GM18867 (cell line): Measurements from ENCODE around the gene MLXIP.
"Not testable (repeated sequence)": the region's sequence is repeated elsewhere in the genome, so short reads cannot be mapped to it uniquely, and the experiment has no call there.

ENCODE experiments used
- ATAC-seq: cut with Tn5 transposase; IDR thresholded peaks from one replicate; pipeline ENCODE4 v1.9.1; 2021; ENCODE audit warnings: mild to moderate bottlenecking, moderate library complexity; ENCODE audit not compliant: unreplicated experiment

Gene MLXIP

GRCh38 chr12:122094137-122094734 lies 15.7 kb downstream of the MLXIP start:
- no peak for ATAC-seq

DNA sequence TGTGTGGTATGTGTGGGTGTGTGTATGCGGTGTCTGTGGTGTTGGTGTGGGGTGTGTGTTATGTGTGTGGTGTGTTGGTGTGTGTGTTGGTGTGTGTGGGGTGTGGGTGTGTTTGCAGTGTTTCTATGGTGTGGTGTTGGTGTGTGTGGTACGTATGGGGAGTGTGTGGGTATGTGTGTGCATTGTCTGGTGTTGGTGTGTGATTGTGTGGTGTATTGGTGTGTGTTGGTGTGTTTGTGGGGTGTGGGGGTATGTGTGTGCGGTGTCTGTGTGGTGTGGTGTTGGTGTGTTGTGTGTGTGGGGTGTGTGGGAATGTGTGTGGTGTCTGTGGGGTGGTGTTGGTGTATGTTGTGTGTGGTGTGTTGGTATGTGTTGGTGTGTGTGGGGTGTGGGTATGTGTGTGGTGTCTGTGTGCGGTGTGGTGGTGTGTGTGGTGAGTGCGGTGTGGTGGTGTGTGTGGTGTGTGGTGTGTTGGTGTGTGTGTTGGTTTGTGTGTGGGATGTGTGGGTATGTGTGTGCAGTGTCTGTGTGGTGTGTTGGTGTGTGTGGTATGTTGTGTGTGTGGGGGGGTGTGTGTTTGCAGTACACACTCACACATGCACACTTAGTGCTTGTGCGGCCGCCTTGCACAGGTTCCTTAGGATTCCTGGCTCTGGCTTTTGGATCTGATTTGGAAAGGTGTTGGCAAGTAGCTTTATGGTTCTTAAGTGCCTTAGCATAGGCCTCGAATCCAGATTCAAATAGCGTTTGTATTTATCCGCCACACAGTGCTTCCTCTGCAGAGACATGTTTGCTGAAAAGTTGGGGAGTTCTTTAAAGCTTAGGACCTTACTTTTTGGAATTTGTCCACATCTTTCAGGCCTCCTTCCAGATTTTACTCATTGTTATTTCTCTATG lies 16.4 kb downstream of the MLXIP start:
- no peak for ATAC-seq

DNA sequence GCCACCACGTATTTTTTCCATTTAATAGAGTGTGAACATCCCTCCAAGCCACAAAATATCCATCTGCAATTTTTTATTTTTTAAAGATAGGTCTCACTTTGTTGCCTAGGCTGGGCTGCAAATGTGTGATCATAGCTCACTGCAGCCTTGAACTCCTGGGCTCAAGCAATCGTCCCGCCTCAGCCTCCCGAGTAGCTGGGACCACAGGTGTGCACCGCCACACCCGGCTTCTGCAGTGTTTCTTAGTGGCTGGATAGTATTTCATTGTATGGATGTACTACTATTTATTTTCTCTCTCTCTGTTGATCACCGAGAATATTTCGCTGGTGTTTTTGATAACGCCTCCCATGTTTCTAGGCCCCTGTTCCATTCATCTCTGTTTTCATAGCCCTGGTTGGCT lies 17.5 kb downstream of the MLXIP start:
- ATAC-seq, result no peak

DNA sequence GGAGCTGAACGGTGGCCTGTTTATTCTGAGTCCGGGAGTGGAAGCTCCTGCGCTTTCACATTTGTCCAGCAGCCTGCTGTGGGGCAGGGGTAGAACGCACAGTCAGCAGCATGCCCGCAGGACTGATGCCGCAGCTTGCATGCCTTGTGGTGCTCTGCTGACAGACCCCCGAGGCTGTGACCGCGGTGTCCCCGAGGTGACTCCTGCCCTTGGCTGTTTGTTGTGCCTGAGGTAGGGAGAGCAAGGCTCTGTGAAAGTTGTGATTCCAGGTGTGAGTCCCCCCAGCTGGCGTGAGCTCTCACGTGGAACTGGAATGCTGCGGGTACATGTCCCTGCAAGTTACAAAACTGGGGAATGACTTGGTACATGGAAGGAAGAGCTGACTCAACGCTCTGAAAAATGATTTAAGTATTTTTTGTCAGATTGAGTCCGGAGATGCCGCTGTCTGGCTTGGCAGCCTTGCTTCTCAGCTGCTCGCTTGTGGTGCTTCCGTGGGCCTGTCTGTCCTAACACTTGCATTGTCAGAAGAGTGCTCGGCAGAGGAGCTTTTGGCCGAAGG lies 18.1 kb downstream of the MLXIP start:
- no peak for ATAC-seq

GRCh38 chr12:122097584-122097926 lies 19.0 kb downstream of the MLXIP start:
- no peak for ATAC-seq

DNA sequence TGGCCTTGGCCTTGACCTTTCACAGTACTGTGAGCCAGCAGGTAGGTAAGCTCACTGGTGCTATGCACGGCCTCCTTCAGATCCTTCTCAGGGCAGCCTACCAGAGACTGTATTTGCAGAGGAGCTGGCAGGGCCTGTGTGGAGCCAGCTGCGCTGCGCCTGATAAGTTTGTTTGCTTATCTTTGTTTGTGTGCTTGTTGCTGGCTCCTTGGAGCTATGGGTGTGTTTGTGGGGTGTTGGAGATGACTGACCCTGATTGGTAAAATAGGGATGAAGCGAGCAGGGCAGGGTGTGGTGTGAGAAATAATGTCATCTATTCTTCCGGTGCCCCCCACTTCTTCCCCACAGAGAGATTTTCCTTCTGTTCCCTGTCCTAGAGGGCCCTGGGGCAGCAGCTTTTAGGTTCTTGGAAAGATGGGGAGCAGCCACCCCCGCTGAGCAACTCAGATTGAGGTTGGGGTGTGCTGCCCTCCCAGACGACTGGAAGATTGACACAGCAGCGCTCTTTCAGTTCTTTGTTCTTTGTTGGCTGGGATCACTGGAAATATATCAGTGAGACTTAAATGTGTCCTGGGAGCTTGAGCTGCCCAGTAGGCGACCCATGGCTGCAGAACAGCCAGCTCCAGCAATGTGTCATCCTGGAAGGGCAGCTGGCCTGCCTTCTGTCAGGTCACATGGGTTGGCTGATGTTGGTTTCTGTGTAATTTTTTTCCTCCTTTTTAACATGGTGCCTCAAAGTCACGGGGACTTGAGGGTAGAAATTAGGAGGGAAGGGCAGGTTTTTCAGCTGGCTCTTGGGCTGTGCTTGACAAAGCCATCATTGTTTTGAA lies 19.6 kb downstream of the MLXIP start:
- ATAC-seq, result no peak

- no peak for ATAC-seq
Measured at GRCh38 chr12:122099280-122099749, 20.8 kb downstream of the MLXIP start.

GRCh38 chr12:122099856-122100255 lies 21.3 kb downstream of the MLXIP start:
- ATAC-seq, result no peak

DNA sequence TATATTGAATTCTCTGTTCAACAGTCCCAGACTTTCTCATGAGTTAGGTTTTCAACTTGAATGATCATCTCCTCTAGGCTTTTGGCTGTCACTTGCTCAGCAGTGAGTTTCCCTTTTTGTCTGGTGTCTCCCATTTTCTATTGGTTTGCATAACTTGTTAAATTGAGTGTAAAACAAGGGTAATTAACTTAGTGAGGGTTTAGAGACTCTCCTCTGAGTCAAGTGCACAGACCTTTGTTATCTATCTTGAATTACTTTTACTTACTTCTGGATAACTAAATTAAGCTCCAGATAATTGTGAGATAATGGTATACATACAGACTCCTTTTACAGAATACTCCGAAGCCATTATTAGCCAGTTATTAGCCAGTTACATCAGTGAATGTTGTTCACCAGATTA lies 22.0 kb downstream of the MLXIP start:
- no peak for ATAC-seq

GRCh38 chr12:122102331-122102730 lies 23.8 kb downstream of the MLXIP start:
- no peak for ATAC-seq

DNA sequence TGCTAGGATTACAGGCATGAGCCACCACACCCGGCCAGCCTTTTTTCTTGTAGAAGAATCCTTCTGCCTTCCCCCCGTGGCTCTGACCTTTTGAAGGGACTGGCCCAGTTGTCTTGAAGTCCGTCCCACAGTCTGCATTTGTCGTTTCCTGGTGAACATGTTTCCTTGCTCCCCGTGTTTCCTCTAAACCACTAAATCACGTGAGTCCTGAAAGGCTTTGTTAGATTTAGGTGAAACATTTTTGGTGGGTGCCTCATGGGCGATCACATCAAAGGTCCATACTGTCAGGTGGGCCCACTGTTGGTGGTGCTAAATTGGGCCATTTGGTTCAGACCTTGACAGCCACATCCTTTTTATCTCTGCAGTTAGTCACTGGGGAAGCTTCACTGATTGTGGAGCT lies 26.3 kb downstream of the MLXIP start:
- ATAC-seq, result no peak

DNA sequence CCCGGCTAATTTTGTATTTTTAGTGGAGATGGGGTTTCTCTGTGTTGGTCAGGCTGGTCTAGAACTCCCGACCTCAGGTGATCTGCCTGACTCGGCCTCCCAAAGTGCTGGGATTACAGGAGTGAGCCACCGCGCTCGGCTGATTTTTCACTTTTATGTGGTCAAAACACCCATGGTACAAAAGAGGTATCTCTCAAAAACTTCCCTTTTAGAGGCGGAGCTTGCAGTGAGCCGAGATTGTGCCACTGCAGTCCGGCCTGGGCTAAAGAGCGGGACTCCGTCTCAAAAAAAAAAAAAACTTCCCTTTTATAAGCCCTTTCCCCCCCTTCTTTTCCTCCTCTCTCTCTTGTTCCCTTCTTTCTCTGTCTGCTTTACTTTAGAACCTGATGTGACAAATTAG lies 26.9 kb downstream of the MLXIP start:
- ATAC-seq, result not testable (repeated sequence)

GRCh38 chr12:122106843-122107242 lies 28.3 kb downstream of the MLXIP start:
- no peak for ATAC-seq

DNA sequence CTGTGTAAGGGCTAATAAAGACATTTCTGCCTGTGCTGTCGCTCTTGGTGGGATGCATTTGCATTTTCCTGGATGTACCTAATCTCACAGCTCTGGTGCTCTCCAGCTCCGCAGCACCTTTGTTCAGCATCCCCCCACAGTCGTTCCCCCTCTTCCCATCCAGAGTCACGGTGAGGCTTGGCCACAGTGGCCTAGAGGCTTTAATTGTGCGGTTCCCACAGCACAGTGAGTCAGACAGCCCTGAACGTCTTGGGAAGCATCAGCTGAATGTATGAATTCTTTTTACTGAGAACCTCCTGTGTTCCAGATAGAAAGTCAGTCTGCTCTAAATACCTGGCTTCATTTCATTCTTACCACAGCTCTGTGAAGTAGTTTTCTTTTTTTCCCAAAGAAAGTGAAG lies 28.7 kb downstream of the MLXIP start:
- ATAC-seq, result no peak

DNA sequence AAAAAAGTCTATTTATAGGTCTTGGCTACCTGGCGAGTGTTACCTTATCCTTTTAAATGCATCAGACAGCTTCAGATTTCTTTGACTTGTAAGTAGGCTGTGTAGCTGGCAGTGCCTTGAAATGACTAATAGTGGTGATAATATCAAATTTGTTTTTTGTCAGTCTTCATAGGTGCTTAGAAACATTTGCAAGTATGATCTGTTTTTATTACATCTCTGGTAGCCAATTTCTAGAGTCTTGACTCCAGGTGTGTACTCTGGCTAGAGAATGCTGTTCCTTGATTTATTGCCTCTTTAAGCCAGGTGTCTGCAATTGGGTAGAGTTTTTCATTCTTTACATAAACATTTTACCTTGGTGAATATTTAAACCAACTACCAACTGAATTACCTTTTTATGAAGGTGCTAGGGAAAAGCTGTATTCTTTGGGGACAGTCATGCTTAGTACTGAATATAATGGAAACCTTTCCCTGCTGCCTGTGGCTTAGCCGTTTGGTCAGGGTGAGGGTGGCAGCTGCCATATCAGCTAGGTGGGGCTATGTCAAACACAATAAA lies 32.6 kb downstream of the MLXIP start:
- no peak for ATAC-seq

DNA sequence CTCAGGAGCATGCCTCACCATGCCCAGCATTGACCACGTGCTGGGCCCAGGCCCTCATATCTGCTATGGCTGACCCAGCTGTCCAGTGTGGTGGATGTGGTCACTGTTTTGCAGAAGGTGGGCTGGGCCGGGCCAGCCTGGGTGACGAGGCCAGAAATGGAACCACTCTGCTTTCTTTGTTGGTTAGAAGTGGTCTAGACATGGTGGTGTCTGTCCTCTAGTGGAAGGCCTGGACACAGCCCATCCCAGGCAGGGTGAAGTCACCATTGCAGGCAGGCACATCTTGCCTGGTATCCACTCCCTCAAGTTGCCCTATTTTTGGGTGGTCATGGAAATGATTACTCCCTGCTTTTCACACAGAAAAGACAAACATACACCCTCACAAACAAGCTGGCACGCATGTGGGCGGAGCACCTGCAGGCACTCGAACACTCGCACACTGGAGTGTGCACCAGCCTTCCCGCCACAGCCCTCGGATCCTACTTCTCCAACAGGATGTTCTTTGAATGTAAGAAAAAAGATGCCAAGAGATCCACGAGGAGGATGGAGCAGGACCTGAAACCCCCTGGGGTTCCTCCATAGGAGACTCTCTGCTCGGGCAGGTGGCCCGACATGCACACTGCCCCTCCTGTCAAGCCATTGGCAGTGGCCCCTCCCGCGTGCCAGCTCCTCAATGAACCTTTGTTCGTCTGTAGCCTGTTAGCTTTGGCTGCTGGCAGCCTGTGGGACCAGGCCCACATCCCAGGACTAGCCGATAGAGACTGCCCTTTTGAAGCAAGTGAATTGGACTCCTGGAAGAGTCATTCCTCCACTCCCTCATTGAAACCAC lies 38.4 kb downstream of the MLXIP start:
- ATAC-seq, result no peak

GRCh38 chr12:122117979-122118378 lies 39.4 kb downstream of the MLXIP start:
- no peak for ATAC-seq

GRCh38 chr12:122121341-122121740 lies 42.8 kb downstream of the MLXIP start:
- not testable (repeated sequence) for ATAC-seq

GRCh38 chr12:122121745-122122144 lies 43.2 kb downstream of the MLXIP start:
- no peak for ATAC-seq
